GM06990 (cell line): ENCODE measurements around the gene KBTBD4.

Source experiments
- DNase-seq: peaks from one replicate; pipeline ENCODE4 v3.0.0-alpha.2; 2011; ENCODE audit not compliant: insufficient read length; ENCODE audit errors: extremely low read depth
- H3K27me3 ChIP-seq: replicated peaks from 2 replicates; pipeline ENCODE4 v1.6.0; 2011; ENCODE audit warnings: low read length; ENCODE audit not compliant: control insufficient read depth, insufficient read depth
- H3K36me3 ChIP-seq: 2 replicates; pipeline ENCODE4 v1.5.1; 2011; ENCODE audit warnings: low read length; ENCODE audit not compliant: control insufficient read depth, insufficient read depth
- H3K4me3 ChIP-seq: replicated peaks from 2 replicates; pipeline ENCODE4 v1.5.1; 2011; ENCODE audit warnings: low read depth, mild to moderate bottlenecking, control low read depth, low read length
- CTCF ChIP-seq: IDR thresholded peaks from 2 replicates; pipeline ENCODE4 v1.5.1; 2011; ENCODE audit warnings: low read length, control low read depth, mild to moderate bottlenecking, inconsistent platforms; ENCODE audit not compliant: insufficient read depth, poor library complexity, severe bottlenecking

KBTBD4 gene

GRCh38 chr11:47578524-47579494 lies at the start of gene KBTBD4, which contains the start of gene NDUFS3:
KBTBD4 (minus strand) TSS chr11:47578970; CDS start chr11:47578951, 19 bp downstream.
NDUFS3 (plus strand) TSS chr11:47579074; CDS start chr11:47579092, 18 bp downstream.
- Histone ChIP-seq H3K27me3 (no peaks in the 10 kb centered on the region), H3K36me3 (peaks cover 24% of the 10 kb centered on the region), H3K4me3 (peak within 1 kb of the TSS; percentile 75)
- peak; percentile 93 for DNase-seq
- TF ChIP-seq CTCF, result no peak

- no peak for TF ChIP-seq CTCF
- DNase-seq, result no peak
- Histone ChIP-seq H3K4me3 (no peak overlapping the region), H3K27me3 (no peaks in the 10 kb centered on the region), H3K36me3 (peaks cover 12% of the 10 kb centered on the region)
Observed at GRCh38 chr11:47628026-47628425, 49.3 kb upstream of the KBTBD4 start.

- Histone ChIP-seq H3K4me3 (no peak overlapping the region), H3K36me3 (peaks cover 14% of the 10 kb centered on the region), H3K27me3 (no peaks in the 10 kb centered on the region)
- TF ChIP-seq CTCF, result no peak
- no peak for DNase-seq
Observed at GRCh38 chr11:47626234-47626633, 47.5 kb upstream of the KBTBD4 start.

- Histone ChIP-seq H3K4me3 (no peak overlapping the region), H3K36me3 (peaks cover 13% of the 10 kb centered on the region), H3K27me3 (no peaks in the 10 kb centered on the region)
- no peak for DNase-seq
- TF ChIP-seq CTCF, result no peak
Observed at GRCh38 chr11:47620836-47621378, 42.1 kb upstream of the KBTBD4 start.

- H3K27me3 ChIP-seq, result no peaks in the 10 kb centered on the region
- no peak overlapping the region for H3K4me3 ChIP-seq
- peaks cover 7% of the 10 kb centered on the region for H3K36me3 ChIP-seq
- DNase-seq, result no peak
- TF ChIP-seq CTCF, result no peak
Observed at GRCh38 chr11:47617417-47617809, 38.6 kb upstream of the KBTBD4 start.
